HepG2 (cell line): ENCODE measurements around the gene JSRP1. TPM values are rescaled to one million over a fixed set of nuclear protein-coding genes. Genes with fewer than 3 reads are reported as not detected.

Experiments used
- CHD4 ChIP-seq: fragments of 200-600 bp; sonication (generic); IDR thresholded peaks from 2 replicates; pipeline ENCODE4 v1.7.0; 2017; ENCODE audit warnings: mild to moderate bottlenecking, low read length, borderline replicate concordance
- HDAC6 ChIP-seq: fragments of 200-600 bp; sonication (generic); IDR thresholded peaks from 2 replicates; pipeline ENCODE4 v1.7.0; 2017; ENCODE audit warnings: mild to moderate bottlenecking, antibody characterized with exemption, low read length, low read depth
- HNRNPH1 ChIP-seq: fragments of 200-400 bp; formaldehyde crosslinking; optimal IDR thresholded peaks from 2 replicates; pipeline ENCODE3; 2017; ENCODE audit warnings: mild to moderate bottlenecking, low read depth, low read length
- KLF11 ChIP-seq: IDR thresholded peaks from 2 replicates; pipeline ENCODE4 v1.6.1; 2016; ENCODE audit warnings: missing compliant biosample characterization
- KLF13 ChIP-seq: sonication (generic); formaldehyde crosslinking; IDR thresholded peaks from 2 replicates; pipeline ENCODE4 v1.4.0; 2020; ENCODE audit warnings: mild to moderate bottlenecking, missing genetic modification reagents
- MEIS1 ChIP-seq: sonication (generic); formaldehyde crosslinking; IDR thresholded peaks from 2 replicates; pipeline ENCODE4 v1.9.0; 2021; ENCODE audit warnings: mild to moderate bottlenecking, missing genetic modification reagents, moderate library complexity, borderline replicate concordance
- NFE2L1 ChIP-seq: sonication (generic); formaldehyde crosslinking; IDR thresholded peaks from 2 replicates; pipeline ENCODE4 v1.4.0; 2020; ENCODE audit warnings: missing genetic modification reagents, mild to moderate bottlenecking, borderline replicate concordance
- TARDBP ChIP-seq: sonication (generic); formaldehyde crosslinking; IDR thresholded peaks from 2 replicates; pipeline ENCODE4 v1.8.0; 2022; ENCODE audit warnings: mild to moderate bottlenecking, missing genetic modification reagents
- ZSCAN9 ChIP-seq: IDR thresholded peaks from 2 replicates; pipeline ENCODE4 v1.6.1; 2016; ENCODE audit warnings: borderline replicate concordance
- polyA plus RNA-seq, 8 experiments: library from polyadenylated mRNA; depleted of rRNA in 3 of 8; stranded (reverse) in 7 of 8; unstranded in 1 of 8; fragments of >200 nt; fragmentation: Illumina TruSeq in 4 of 8; extraction: Trizol in 4 of 8; gene quantifications; 2 replicates each; pipeline versions ENCODE4 v1.2.1 to v1.2.3, GENCODE V29; 2011 to 2016; ENCODE audit warnings: low read depth in 4 of 8, missing spikeins in 1 of 8, mixed read lengths in 1 of 8; ENCODE audit not compliant: insufficient read depth in 1 of 8
- total RNA-seq, 5 experiments: library from RNA; depleted of rRNA; stranded (reverse); fragments of >200 nt; fragmentation: Illumina TruSeq; extraction: Trizol; gene quantifications; 2 replicates each; pipeline ENCODE4 v1.2.3, GENCODE V29; 2016; ENCODE audit warnings: low read depth in 1 of 5
- TF ChIP-seq, protein P1 (sequence below): sonication (generic); formaldehyde crosslinking; IDR thresholded peaks from 2 replicates; pipeline ENCODE4 v1.4.0; 2020; ENCODE audit warnings: missing genetic modification reagents
- TF ChIP-seq, protein P2 (sequence below): IDR thresholded peaks from 2 replicates; pipeline ENCODE4 v1.4.0; 2020; ENCODE audit warnings: mild to moderate bottlenecking, missing genetic modification reagents
- TF ChIP-seq, protein P3 (sequence below): sonication (generic); formaldehyde crosslinking; IDR thresholded peaks from 2 replicates; pipeline ENCODE4 v1.8.1; 2023; ENCODE audit warnings: mild to moderate bottlenecking, missing genetic modification reagents
- TF ChIP-seq, protein P4 (sequence below): sonication (generic); formaldehyde crosslinking; IDR thresholded peaks from 2 replicates; pipeline ENCODE4 v1.5.1; 2020; ENCODE audit warnings: missing genetic modification reagents, mild to moderate bottlenecking, borderline replicate concordance
- TF ChIP-seq, protein P5 (sequence below): sonication (generic); formaldehyde crosslinking; IDR thresholded peaks from 2 replicates; pipeline ENCODE4 v1.4.0; 2020; ENCODE audit warnings: missing genetic modification reagents, borderline replicate concordance

JSRP1 gene
- total and polyA plus RNA-seq, 2 of the 13 experiments (the other 11 are each of a cell fraction or from before 2014, with no cell fraction given): 0.16 to 0.38 TPM

DNA sequence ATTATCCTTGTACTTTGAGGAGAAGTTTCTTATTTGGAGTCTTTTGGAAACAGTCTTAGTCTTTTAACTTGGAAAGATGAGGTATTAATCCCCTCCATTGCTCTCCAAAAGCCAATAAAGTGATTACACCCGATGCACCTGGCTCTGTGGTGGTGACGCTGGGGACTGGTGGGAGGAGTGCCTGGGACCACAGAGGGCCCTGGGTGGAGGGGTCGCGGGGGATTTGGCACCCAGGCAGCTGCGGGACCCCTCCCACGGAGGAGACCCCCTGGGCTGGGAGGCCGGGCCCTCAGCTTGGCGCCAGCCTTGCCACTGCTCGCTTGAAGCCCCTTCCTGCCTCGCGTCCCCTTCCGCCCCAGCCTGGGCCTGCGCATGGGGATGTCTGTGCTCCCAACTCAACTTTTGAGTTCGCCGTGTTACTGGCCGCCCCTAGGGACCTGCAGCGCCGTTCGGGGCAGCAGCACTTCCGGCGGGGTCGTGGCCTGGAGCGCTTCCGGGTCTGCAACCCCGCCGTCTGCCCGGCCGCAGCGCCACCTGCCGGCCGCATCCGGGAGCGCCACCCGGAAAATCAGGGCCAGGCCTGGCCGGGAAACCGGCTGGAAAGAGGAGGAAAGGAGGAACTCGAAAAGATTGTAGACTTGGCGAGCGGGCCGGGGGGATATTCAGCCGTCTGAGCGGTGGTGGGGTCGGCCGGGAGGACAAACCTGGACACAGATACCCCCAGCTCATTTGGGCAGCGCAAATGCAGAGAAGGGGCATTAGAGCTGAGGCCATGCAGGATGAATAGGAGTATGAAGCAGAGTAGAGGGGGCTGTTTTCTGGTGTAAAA, 17.4 kb upstream of the JSRP1 start (continued):
- TF ChIP-seq, protein P1, sequence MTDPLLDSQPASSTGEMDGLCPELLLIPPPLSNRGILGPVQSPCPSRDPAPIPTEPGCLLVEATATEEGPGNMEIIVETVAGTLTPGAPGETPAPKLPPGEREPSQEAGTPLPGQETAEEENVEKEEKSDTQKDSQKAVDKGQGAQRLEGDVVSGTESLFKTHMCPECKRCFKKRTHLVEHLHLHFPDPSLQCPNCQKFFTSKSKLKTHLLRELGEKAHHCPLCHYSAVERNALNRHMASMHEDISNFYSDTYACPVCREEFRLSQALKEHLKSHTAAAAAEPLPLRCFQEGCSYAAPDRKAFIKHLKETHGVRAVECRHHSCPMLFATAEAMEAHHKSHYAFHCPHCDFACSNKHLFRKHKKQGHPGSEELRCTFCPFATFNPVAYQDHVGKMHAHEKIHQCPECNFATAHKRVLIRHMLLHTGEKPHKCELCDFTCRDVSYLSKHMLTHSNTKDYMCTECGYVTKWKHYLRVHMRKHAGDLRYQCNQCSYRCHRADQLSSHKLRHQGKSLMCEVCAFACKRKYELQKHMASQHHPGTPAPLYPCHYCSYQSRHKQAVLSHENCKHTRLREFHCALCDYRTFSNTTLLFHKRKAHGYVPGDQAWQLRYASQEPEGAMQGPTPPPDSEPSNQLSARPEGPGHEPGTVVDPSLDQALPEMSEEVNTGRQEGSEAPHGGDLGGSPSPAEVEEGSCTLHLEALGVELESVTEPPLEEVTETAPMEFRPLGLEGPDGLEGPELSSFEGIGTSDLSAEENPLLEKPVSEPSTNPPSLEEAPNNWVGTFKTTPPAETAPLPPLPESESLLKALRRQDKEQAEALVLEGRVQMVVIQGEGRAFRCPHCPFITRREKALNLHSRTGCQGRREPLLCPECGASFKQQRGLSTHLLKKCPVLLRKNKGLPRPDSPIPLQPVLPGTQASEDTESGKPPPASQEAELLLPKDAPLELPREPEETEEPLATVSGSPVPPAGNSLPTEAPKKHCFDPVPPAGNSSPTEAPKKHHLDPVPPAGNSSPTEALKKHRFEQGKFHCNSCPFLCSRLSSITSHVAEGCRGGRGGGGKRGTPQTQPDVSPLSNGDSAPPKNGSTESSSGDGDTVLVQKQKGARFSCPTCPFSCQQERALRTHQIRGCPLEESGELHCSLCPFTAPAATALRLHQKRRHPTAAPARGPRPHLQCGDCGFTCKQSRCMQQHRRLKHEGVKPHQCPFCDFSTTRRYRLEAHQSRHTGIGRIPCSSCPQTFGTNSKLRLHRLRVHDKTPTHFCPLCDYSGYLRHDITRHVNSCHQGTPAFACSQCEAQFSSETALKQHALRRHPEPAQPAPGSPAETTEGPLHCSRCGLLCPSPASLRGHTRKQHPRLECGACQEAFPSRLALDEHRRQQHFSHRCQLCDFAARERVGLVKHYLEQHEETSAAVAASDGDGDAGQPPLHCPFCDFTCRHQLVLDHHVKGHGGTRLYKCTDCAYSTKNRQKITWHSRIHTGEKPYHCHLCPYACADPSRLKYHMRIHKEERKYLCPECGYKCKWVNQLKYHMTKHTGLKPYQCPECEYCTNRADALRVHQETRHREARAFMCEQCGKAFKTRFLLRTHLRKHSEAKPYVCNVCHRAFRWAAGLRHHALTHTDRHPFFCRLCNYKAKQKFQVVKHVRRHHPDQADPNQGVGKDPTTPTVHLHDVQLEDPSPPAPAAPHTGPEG: no peak
- no peak for TF ChIP-seq HDAC6
- no peak for TF ChIP-seq CHD4
- TF ChIP-seq MEIS1: no peak
- TF ChIP-seq, protein P2, sequence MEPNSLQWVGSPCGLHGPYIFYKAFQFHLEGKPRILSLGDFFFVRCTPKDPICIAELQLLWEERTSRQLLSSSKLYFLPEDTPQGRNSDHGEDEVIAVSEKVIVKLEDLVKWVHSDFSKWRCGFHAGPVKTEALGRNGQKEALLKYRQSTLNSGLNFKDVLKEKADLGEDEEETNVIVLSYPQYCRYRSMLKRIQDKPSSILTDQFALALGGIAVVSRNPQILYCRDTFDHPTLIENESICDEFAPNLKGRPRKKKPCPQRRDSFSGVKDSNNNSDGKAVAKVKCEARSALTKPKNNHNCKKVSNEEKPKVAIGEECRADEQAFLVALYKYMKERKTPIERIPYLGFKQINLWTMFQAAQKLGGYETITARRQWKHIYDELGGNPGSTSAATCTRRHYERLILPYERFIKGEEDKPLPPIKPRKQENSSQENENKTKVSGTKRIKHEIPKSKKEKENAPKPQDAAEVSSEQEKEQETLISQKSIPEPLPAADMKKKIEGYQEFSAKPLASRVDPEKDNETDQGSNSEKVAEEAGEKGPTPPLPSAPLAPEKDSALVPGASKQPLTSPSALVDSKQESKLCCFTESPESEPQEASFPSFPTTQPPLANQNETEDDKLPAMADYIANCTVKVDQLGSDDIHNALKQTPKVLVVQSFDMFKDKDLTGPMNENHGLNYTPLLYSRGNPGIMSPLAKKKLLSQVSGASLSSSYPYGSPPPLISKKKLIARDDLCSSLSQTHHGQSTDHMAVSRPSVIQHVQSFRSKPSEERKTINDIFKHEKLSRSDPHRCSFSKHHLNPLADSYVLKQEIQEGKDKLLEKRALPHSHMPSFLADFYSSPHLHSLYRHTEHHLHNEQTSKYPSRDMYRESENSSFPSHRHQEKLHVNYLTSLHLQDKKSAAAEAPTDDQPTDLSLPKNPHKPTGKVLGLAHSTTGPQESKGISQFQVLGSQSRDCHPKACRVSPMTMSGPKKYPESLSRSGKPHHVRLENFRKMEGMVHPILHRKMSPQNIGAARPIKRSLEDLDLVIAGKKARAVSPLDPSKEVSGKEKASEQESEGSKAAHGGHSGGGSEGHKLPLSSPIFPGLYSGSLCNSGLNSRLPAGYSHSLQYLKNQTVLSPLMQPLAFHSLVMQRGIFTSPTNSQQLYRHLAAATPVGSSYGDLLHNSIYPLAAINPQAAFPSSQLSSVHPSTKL (CRISPR knock-in tag): peak; percentile 44; the same call in 1 of the 2 replicates
- TF ChIP-seq TARDBP (CRISPR knock-in tag): no peak
- TF ChIP-seq, protein P3, sequence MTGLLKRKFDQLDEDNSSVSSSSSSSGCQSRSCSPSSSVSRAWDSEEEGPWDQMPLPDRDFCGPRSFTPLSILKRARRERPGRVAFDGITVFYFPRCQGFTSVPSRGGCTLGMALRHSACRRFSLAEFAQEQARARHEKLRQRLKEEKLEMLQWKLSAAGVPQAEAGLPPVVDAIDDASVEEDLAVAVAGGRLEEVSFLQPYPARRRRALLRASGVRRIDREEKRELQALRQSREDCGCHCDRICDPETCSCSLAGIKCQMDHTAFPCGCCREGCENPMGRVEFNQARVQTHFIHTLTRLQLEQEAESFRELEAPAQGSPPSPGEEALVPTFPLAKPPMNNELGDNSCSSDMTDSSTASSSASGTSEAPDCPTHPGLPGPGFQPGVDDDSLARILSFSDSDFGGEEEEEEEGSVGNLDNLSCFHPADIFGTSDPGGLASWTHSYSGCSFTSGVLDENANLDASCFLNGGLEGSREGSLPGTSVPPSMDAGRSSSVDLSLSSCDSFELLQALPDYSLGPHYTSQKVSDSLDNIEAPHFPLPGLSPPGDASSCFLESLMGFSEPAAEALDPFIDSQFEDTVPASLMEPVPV (CRISPR knock-in tag): peak; percentile 52; the same call in 1 of the 2 replicates
- TF ChIP-seq, protein P4, sequence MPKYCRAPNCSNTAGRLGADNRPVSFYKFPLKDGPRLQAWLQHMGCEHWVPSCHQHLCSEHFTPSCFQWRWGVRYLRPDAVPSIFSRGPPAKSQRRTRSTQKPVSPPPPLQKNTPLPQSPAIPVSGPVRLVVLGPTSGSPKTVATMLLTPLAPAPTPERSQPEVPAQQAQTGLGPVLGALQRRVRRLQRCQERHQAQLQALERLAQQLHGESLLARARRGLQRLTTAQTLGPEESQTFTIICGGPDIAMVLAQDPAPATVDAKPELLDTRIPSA (CRISPR knock-in tag): no peak; the same call in 1 of the 2 replicates
- TF ChIP-seq NFE2L1 (CRISPR knock-in tag): no peak
- TF ChIP-seq ZSCAN9: peak; percentile 79
- 0 out of 2 replicates have a peak, but pooled peaks have one; percentile 54 for TF ChIP-seq KLF11 (CRISPR knock-in tag)
- TF ChIP-seq, protein P5, sequence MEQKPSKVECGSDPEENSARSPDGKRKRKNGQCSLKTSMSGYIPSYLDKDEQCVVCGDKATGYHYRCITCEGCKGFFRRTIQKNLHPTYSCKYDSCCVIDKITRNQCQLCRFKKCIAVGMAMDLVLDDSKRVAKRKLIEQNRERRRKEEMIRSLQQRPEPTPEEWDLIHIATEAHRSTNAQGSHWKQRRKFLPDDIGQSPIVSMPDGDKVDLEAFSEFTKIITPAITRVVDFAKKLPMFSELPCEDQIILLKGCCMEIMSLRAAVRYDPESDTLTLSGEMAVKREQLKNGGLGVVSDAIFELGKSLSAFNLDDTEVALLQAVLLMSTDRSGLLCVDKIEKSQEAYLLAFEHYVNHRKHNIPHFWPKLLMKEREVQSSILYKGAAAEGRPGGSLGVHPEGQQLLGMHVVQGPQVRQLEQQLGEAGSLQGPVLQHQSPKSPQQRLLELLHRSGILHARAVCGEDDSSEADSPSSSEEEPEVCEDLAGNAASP (CRISPR knock-in tag): peak; percentile 58; the same call in 1 of the 2 replicates
- peak; percentile 60; the same call in 1 of the 2 replicates for TF ChIP-seq KLF13 (CRISPR knock-in tag)
- TF ChIP-seq HNRNPH1: no peak
